Anterior cingulate cortex (tissue), 58 donors: ENCODE measurements around the gene CFLAR.
A peak's percentile ranks its signal among the peaks of the same experiment; 100 is the strongest.
"Not testable (repeated sequence)": the region's sequence is repeated elsewhere in the genome, so short reads cannot be mapped to it uniquely, and the experiment has no call there.

Experiments used
- DNase-seq, 58 donors: peaks; one replicate each; lab custom pipeline; 2025; lab: John Stamatoyannopoulos, UW

The CFLAR gene

DNA sequence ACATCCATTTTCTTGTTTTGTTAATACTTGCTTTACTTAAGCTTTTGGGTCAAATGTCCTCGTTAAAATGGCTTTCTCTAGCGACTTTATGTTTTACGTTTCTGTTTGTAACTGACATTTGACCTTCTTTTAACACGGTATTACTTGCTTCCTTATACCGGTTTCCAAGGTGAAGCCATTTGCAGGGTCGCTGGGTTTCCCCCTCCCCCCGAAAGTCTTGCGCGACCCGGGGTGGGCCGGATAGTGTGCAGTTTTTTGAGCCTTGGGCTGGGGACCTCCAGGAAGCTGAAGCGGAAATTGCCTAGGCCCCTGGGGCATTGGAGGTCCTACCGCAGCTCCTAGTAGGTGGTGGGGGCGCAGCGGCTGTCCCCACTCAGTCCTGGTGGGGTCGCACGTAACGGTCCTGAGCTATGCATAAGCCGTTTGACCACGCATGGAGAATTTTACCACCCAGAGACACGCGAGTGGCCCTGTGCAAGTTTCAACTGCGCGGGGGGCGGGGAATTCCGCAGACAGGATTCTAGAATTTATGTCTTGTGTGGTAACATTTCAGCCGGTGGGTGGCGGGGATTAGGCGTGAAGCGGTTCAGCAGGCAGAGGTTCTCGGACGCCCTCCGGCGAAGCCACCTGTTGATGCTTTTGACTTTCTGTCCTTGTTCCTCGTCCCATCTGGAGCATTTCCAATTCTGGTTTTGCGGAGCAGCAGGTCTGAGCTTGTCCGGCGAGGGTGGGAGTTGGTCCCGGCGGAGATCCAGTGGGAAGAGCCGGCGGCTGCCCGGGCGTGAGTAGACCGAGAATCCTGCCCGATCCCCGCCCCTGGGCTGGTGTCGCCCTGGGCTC lies 2.4 kb downstream of the CFLAR start:
- peak in 54 of 58 donors; percentile 11 to 86 (median 61) for DNase-seq

DNA sequence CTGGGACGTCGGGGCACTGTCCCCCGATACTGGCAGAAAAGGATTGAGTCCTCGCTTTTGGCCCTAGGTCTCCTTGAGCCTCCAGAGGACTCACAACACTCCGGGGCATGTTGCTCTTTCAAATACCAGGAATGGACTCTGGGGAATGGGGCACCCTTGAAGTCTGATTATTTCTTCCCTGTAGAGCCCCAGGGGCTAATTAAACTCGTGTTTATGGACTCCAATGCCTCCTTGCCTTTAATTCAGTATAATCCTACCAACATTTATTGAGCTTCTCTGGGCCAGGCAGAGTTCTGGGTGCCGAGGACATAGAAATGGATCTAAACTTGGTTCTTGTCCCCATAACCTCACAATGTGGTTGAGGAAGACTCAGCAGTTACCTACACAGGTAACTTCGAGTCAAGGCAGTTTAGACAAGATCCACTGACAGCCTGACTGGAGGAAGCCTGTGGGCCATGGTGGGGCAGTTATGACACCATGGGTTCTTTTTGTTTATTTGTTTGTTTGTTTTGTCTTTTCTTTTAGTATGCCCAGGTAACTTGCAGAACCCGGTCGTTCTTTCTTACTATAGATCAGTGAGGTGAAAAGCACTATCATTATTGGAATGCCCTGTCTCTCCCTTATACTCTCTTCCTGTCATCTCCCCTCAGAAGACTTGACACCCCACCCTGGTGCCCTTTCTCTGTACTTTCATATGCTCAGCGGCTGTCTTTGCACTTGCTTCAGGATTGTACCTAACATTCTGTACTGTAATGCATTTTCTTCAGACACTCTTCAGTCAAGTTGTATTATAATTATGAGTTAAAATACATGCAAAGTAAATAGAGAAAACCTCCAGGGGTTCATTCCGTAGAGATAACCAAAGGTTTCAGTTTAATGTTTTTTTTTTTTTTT lies 3.2 kb downstream of the CFLAR start:
- DNase-seq, result peak in 2 of 58 donors; percentile 45 to 52

DNA sequence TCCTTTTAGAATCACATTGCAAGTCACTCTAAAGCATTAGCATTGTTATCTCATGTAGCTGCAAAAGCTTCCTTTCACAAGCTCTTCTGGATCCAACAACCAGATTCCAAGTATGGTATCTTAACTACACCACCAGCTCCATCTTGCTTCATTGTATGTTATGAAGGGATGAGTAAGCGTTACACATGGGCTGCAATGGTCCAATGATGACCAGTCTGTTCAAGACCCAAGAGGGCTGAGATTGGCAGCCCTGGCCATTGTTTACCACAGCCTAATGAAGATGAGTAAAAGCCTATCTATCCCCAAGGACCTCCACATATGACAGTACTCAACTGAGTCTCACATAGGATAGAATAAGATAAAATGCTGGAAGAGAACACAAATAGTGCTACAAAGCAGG lies 6.3 kb downstream of the CFLAR start:
- DNase-seq, result no peak

DNA sequence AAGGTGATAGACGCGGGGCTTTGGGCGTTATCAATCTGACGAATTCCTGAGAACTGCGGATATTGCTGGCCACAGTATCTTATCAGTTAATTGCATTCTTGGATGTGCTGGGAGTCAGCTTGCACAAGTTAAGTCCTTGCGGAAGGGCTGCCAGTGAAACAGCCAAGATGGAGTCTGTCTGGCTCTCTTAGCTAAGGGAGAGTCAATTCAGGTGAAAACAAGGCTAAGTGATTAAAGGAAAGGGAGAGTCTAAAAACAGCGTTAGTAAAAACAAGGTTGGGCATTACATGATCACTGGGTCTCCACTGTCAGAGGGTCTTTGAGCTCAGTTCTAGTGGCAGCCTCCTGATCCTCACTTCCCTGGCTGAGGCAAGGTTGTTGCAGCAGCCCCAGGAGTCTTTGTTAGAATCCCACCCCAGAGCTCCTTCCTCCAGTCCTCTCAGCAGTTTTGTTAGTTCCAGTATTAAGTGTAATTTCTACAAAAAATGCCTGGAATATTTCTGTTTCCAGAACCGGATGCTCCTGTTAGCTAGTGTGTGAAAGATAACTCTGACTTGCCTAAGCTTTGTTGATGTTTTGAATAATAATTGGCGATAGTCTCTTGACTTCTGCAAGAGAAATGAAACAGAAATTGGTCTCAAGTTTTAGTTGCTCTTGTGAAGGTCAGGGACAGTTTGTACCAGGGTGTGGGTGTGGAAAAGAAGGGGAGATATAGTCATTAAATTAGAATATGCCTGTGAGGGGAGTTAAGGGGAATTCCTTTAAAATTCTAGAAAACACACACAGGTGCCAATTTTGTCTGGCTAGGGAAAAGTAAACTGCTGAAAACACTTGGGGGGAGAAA lies 10.6 kb downstream of the CFLAR start:
- DNase-seq, result no peak

DNA sequence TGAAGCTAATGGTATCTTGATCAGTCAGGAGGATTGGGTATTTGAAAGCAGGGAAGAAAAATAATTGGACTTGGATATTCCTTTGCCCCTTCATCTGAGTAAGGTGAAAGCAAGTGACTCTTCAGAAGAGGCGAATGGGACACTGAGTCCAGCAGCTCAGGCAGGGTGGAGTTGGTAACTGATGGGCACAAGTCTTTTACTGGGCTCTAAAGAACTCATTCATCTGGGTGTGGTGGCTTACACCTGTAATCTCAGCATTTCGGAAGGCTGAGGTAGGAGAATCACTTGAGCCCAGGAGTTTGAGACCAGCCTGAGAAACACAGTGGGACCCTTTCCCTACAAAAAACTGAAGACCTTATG lies 11.2 kb downstream of the CFLAR start:
- no peak for DNase-seq

DNA sequence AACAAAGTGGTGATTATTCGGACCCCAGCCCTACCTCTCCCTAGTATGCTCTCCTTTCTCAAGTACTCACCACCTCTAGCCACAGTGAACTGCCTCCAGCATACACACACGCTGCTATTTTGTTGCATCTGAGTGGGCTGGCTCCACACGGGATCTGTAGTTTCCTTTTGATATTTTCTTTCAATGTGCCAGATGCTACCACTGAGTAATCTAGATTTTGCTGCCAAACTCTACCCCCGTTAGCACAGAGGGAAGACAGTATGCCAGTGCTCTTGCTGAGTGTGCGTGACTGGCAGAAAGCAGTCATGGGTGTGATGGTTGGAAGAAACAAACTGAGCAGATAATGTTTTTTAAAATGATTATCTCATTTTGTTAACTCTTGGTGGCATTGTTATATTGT lies 11.6 kb downstream of the CFLAR start:
- peak in 46 of 58 donors; percentile 4 to 85 (median 39) for DNase-seq

DNA sequence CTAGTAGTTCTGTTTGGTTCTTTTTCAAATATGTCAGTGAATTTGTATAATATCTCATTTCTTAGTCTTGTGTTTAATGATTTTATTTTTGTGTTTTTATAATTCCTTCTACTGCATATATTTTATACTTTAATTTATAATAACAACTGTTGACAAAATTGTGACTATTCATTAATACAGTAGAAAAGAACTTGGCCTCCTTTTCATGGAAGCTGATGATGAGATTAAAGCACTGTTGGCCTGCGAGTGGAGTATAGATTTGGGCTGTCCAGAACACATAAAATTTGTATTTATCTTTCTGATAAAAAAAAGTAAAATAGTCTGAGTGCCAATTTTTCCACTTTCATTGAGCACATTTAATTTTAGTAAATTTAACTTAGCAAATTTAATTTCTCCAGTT lies 12.1 kb downstream of the CFLAR start:
- DNase-seq, result no peak

DNA sequence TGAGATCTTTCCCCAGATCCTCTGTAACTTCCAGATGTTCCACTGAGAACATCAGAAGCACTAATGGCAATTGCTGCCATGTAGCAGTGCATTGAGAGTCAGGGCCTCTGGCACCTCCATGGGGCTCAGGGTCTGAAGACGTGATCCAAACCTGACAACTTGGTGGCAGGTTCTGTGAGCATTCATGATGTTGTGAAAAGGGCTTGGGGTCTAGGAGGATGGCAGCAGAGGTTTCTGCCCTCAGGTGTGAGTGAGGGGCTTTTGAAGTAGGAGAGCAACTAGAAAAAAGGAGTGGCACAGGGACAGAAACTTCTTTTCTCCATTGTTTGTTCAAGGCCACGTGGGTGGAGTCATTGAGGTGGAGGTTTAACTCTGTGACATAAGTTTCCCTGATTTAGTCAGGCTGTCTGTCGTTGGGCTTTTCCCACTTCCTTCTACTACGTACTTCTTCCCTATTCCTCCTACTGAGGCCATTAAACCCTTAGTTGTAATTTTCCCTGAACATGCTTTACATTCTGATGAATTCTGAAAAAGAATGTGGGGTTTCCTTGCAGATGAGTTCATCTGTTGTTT lies 13.1 kb downstream of the CFLAR start:
- DNase-seq, result no peak

DNA sequence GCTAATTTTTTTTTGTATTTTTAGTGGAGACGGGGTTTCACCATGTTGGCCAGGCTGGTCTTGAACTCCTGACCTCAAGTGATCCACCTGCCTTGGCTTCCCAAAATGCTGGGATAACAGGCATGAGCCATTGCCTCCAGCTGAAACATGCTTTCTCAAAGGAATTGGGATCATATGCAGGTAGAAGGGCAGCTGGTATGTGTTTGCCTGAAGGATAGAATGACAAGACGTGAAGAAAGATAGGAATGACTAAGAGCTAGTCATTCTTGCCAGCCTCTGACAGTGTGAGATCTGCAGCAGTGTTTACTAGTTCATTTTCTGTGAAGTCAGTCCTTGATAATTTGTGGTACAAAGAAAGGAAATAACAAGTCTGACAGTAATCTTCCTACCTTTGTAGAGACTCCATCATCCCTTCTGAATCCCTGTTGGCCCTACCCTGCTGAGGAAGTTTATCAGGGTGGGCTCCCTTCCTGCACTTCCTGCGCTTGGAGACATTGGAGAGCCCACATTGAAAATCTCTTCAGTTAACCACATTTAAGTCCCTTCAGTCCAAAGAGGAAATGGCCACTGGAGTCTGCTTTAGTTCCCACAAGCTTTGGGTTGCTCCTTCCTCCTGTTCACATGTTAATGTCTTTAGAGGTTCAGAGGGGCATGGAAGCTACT lies 14.7 kb downstream of the CFLAR start:
- DNase-seq, result peak in 1 of 58 donors; percentile 12

DNA sequence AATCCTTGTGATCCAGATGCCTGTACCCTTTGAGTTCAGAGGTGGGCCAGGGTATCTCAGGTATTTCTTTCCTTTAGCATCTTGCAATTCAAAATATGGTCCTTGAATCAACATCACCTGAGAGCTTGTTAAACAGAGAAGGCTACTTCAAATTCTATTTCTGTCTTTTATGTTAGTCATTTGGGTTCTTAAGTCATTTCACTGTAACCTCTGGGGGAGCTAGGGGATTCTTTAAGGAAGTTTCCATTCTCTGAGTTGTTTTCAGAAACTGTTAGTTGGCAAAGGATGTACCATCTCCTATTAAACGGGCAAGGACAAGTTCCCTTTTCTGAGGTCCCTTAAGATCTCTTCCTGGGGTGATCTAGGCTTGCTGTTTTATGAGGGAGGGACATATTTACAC lies 16.6 kb downstream of the CFLAR start:
- DNase-seq, result no peak

DNA sequence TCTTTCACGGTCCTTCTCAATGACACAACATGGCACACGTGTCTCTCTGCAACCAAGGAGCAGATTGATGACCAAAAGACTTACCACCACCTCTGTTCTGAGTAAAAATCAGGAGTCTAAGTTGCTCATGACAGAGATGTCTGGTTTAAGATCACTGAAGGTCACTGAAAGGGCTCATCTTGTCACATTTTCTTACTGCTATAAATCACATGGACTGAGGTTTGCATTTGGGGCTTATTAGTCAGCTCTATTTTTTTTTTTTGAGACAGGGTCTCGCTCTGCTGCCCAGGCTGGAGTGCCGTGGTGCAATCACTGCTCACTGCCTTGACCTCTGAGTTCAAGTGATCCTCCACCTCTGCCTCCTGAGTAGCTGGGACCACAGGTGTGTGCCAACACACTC lies 19.4 kb downstream of the CFLAR start:
- no peak for DNase-seq

DNA sequence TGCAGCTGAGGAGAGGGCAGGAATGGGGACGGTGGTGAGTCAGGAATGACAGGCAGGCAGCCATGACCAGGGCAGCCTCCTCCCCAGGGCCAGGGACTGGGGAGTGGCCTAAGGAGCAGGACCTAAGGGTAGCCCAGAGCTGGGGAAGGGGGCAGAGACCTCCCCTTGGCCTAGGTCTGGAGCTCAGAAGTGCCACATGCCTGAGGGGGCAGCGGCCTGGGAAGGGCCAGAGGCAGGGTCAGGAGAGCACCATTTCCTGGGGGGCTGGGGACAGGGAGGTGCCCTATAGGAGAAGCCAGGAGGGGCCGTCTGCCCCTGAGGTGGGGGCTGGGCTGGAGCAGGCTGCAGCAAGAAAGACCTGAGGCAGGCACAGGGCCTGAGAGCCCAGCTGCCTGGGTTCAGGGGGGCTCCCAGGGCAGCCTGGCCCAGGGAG lies 20.9 kb downstream of the CFLAR start:
- DNase-seq, result no peak

DNA sequence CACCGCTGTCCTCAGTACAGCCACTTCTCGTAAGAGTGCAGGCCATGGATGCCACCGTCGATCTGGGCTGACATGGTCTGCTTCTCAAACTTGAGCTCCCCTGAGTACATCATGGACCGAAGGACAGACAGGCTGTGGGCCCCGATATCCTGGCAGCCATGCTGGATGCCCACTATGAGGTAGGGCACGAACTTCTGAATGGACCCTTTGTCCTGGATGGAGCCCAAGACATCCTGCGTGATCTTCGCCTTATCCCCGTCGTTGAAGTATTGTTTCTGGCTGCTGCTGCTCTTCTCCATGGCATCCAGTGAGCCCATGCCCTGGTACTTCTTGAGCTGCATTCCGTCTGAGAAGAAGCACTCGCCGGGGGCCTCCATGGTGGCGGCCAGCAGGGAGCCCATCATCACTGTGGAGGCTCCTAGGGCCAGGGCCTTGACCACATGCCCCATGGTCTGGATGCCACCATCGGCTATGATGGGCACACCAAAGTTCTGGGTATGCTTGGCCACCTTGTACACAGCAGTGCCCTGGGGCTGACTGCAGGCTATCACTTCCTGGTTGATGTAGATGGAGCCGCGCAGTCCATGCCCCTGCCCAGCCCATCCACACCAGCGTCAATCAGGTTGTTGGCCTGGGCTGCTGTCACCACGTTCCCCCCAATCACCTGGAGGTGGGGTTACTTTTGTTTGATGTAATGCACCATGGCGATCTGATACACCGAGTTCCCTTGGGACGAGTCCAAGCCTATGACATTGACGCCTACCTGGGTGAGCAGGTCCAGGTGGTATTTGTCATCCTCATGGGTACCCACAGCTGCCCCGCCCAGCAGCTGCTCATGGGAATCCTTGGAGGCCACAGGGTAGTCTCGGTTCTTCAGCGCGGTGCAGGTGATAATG lies 21.8 kb downstream of the CFLAR start:
- peak in 1 of 58 donors; percentile 5 for DNase-seq

DNA sequence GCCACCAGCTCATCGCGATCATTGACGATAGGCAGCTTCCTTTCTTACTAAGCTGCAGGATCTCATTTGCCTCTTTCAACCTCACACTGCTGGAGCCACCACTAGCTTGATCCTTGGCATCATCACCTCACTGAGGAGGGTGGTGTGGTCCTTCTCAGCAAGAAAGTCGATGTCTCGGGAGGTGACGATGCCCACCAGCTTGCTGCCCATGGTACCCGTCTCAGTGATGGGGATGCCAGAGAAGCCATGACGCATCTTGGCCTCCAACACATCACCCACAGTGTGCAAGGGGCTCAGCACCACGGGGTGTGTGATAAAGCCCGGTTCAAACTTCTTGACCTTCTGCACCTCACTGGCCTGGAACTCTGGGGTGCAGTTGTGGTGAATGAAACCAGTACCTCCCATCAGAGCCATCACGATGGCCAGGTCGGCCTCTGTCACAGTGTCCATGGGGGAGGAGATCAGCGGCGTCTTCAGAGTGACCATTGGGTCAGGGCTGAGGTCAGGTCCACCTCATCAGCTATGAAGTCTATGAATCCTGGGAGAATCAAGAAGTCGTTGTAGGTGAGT lies 22.5 kb downstream of the CFLAR start:
- DNase-seq, result no peak

DNA sequence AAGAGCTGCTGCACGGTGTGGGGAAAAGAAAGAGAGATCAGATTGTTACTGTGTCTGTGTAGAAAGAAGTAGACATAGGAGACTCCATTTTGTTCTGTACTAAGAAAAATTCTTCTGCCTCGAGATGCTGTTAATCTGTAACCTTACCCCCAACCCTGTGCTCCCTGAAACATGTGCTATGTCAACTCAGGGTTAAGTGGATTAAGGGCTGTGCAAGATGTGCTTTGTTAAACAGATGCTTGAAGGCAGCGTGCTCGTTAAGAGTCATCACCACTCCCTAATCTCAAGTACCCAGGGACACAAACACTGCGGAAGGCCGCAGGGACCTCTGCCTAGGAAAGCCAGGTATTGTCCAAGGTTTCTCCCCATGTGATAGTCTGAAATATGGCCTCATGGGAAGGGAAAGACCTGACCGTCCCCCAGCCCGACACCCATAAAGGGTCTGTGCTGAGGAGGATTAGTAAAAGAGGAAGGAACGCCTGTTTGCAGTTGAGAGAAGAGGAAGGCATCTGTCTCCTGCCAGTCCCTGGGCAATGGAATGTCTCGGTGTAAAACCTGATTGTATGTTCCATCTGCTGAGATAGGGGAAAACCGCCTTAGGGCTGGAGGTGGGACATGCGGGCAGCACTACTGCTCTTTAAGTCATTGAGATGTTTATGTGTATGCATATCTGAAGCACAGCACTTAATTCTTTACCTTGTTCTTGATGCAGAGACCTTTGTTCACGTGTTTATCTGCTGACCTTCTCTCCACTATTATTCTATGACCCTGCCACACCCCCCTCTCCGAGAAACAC lies 23.2 kb downstream of the CFLAR start:
- DNase-seq, result not testable (repeated sequence)

DNA sequence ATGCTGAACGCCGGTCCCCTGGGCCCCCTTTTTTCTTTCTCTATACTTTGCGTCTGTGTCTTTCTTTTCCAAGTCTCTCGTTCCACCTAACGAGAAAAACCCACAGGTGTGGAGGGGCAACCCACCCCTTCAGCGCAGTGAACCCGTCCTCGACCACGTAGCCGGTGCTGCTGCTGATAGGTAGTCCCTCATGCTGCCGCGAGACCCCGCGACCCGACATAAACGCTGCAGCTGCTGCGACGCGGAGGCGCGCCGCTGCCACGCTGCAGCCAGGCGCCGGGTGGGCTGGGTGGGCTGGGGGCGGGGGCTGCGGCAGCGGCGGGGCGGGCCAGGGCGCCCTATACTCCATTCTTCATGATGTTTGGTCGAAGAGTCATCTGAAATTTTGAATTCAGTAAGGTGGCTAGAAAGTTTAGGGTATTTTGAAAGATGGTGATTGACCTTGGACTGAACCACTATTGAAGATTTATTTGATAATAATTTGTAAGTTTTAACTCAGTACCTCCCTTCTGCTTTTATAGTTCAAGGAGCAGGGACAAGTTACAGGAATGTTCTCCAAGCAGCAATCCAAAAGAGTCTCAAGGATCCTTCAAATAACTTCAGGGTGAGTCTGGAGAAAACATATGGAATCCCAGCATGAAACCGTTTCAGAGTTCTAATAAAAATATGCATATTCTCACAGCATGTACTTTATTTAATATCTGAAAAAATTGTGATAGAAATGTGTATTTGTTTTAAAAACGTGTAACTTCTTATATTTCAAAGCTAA lies 24.1 kb downstream of the CFLAR start:
- DNase-seq, result no peak
